ENCODE measurements around the gene FXYD1. TPM values are rescaled to one million over a fixed set of nuclear protein-coding genes. Genes with fewer than 3 reads are reported as not detected.

The FXYD1 gene
- total RNA-seq, 4 donors from 2014 or later: 2.0 to 10.9 (median 6.7) TPM

DNA sequence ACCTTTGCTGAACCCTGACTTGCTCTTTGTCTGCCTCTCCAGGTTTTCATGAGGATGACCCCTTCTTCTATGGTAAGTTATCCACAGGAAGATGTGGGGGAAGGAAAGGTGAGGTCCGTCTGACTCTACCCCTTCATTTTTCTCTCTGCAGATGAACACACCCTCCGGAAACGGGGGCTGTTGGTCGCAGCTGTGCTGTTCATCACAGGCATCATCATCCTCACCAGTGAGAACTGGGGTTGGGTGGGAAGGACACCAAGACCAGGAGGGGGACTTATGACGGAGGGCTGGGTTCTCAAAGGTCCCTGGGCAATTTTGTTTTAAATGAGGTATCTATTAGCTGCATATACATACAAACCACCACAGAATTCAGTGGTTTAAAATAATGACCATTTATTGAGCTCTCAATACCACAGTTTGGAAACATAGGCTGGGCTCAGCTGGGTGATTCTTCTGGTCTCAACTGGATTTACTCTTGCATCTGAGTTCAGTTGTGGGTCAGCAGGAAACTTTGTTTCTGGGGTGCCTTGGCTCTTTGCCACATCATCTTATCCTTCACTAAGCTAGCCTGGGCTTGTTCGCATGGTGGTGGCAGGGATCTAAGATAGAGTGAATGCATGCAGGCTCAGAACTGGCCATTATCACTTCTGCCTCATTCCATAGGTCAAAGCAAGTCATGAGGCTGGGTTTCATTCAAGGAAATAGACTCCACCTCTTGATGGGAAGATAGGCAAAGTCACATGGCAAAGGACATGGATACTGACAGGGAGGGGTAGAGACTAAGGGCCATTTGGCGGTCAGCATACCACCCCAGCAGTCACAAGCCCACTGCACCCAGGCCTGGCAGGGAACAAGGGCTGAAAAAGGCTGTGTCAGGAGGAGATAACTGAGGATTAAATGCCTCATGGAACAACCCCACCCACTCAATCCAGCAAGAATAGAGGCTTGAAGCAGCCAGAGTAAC, 27.8 kb downstream of the FXYD1 start:
- H3K27ac ChIP-seq: peak overlapping the region; percentile 51
- peaks cover 24% of the 10 kb centered on the region for H3K4me1 ChIP-seq
- TF ChIP-seq POLR2AphosphoS5 (IDR thresholded peaks at IDR 0.05) (no peak), EP300 (IDR thresholded peaks at IDR 0.05) (no peak), POLR2A (IDR thresholded peaks at IDR 0.05) (no peak)
- TF ChIP-seq, protein P1, sequence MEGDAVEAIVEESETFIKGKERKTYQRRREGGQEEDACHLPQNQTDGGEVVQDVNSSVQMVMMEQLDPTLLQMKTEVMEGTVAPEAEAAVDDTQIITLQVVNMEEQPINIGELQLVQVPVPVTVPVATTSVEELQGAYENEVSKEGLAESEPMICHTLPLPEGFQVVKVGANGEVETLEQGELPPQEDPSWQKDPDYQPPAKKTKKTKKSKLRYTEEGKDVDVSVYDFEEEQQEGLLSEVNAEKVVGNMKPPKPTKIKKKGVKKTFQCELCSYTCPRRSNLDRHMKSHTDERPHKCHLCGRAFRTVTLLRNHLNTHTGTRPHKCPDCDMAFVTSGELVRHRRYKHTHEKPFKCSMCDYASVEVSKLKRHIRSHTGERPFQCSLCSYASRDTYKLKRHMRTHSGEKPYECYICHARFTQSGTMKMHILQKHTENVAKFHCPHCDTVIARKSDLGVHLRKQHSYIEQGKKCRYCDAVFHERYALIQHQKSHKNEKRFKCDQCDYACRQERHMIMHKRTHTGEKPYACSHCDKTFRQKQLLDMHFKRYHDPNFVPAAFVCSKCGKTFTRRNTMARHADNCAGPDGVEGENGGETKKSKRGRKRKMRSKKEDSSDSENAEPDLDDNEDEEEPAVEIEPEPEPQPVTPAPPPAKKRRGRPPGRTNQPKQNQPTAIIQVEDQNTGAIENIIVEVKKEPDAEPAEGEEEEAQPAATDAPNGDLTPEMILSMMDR (IDR thresholded peaks at IDR 0.05): no peak
- peaks cover 68% of the 10 kb centered on the region for H3K36me3 ChIP-seq
- H3K4me3 ChIP-seq: no peak overlapping the region
- H3K9me3 ChIP-seq: peaks cover 4% of the 10 kb centered on the region
- no peaks in the 10 kb centered on the region for H3K27me3 ChIP-seq
- peak; percentile 18 to 44 for DNase-seq (ENCODE audit: low spot score in 2 of 2)
- WGBS: 93% methylated on average over 7 of the region's 7 CpGs

DNA sequence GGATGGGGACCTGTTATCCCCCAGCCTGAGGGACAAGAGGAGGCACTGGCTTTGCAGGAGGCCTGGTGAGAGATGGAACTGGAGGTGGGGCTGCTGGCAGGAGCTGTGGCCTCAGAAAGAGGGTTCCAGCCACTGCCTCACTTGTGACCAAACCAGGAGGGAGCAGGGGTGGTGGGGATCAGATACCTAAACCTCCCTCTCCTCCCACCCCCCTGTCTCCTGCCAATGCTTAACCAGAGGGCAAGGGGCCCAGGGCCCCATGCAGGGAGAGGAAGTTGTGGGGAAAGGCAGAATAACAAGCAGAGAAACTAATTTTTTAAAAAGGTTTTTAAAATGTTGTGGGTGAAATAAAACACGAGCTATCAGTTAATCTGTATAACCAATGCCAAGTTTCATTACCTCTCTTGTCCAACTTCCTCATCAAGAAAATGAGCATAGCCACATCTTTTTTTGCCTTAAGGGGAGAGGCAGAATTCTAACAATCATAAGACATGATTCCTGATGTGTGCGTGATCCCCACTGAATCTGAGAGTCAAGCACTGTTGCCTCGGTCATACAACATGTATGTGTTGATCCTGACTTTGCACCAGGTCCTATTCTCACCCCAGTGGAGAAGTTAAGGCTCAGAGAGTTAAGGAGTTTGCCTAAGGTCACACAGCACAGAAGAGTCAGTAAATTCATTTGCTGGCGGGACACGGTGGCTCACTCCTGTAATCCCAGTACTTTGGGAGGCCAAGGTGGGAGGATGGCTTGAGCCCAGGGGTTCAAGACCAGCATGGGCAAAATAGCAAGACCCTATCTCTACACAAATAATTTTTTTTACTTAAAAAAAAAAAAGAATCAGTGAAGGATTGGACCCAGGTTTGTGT, 28.9 kb downstream of the FXYD1 start:
- peaks cover 4% of the 10 kb centered on the region for H3K9me3 ChIP-seq
- H3K4me1 ChIP-seq: peaks cover 24% of the 10 kb centered on the region
- TF ChIP-seq EP300 (IDR thresholded peaks at IDR 0.05): no peak
- 43% methylated on average over 5 of the region's 5 CpGs for WGBS
- peak overlapping the region; percentile 51 for H3K27ac ChIP-seq
- peaks cover 57% of the 10 kb centered on the region for H3K36me3 ChIP-seq
- peak in 1 of 2 donors; percentile 47 for DNase-seq (ENCODE audit: low spot score in 2 of 2)
- no peaks in the 10 kb centered on the region for H3K27me3 ChIP-seq
- H3K4me3 ChIP-seq: no peak overlapping the region

DNA sequence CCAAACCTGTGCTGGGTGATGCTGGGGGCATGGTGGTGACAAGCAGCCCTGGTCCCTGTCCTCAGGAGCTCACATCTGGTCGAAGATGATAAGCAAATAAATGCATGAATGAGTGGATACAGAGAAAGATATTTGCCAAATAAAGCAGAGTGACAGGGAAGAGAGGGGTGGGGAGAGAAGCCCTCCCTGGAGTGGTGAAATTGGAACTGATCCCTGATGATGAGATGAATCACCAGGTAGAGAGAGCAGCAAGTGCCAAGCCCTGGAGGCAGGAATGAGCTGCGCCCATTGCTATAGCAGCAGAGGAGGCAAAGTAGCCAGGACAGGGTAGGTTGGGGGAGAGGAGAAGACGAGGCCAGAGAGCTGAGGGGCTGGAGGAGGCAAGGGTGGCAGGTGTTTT, 29.6 kb downstream of the FXYD1 start:
- 56% methylated on average over 3 of the region's 3 CpGs for WGBS
- no peak for DNase-seq (ENCODE audit: low spot score in 2 of 2)
- no peak overlapping the region for H3K27ac ChIP-seq
- H3K4me3 ChIP-seq: no peak overlapping the region
- peaks cover 4% of the 10 kb centered on the region for H3K9me3 ChIP-seq
- H3K36me3 ChIP-seq: peaks cover 53% of the 10 kb centered on the region
- no peaks in the 10 kb centered on the region for H3K27me3 ChIP-seq
- H3K4me1 ChIP-seq: peaks cover 24% of the 10 kb centered on the region
- TF ChIP-seq, protein P1 (IDR thresholded peaks at IDR 0.05): no peak
- no peak for TF ChIP-seq POLR2A (IDR thresholded peaks at IDR 0.05)
- no peak for TF ChIP-seq EP300 (IDR thresholded peaks at IDR 0.05)
- TF ChIP-seq POLR2AphosphoS5 (IDR thresholded peaks at IDR 0.05): no peak

- no peaks in the 10 kb centered on the region for H3K27me3 ChIP-seq
- H3K27ac ChIP-seq: peak overlapping the region; percentile 4
- H3K4me3 ChIP-seq: no peak overlapping the region
- 62% methylated on average over 6 of the region's 18 CpGs for WGBS
- peaks cover 42% of the 10 kb centered on the region for H3K36me3 ChIP-seq
- DNase-seq (ENCODE audit: low spot score in 2 of 2): no peak
- TF ChIP-seq, protein P1 (IDR thresholded peaks at IDR 0.05): no peak
- no peak for TF ChIP-seq EP300 (IDR thresholded peaks at IDR 0.05)
- no peak for TF ChIP-seq POLR2AphosphoS5 (IDR thresholded peaks at IDR 0.05)
- TF ChIP-seq POLR2A (IDR thresholded peaks at IDR 0.05): no peak
- peaks cover 24% of the 10 kb centered on the region for H3K4me1 ChIP-seq
- peaks cover 2% of the 10 kb centered on the region for H3K9me3 ChIP-seq
Measured at GRCh38 chr19:35169221-35169995, 30.8 kb downstream of the FXYD1 start.

DNA sequence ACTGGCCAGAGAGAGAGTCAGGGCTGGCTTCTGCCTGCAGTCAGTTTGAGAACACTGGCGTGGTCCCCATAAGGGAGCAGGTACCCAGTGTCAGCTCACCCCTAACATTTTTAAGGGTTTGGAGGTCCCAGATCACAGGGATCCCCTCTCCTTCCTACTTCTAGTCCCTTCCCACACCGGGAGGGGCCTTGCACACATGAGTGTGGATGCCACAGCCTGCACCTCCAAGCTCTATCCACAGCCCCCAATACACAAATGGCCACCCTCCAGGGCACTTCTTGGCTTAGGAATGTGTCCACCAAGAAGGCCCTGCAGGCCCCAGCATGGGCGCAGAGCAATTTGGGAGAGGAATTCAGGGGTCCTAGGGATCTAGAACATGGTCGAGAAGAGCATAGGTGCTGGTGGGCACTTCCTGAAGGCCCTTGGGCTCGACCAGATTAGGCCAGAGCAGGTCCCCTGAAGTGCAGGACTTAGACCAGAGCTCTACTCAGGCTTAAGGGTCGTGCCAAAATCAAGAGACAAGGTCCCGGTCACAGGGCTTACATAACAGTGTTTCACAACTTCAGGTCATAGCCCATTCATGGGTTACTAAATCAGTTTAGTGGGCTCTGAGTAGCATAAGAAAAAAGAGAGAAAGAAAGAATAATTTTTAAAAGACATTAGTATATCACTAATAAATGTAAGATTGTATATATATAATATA, 31.9 kb downstream of the FXYD1 start:
- Histone ChIP-seq H3K9me3 (no peaks in the 10 kb centered on the region), H3K4me1 (peaks cover 24% of the 10 kb centered on the region), H3K27ac (no peak overlapping the region), H3K4me3 (no peak overlapping the region), H3K36me3 (peaks cover 31% of the 10 kb centered on the region), H3K27me3 (no peaks in the 10 kb centered on the region)
- no peak for DNase-seq (ENCODE audit: low spot score in 2 of 2)
- WGBS: 66% methylated on average over 4 of the region's 7 CpGs
- TF ChIP-seq POLR2AphosphoS5 (IDR thresholded peaks at IDR 0.05) (no peak), EP300 (IDR thresholded peaks at IDR 0.05) (no peak), POLR2A (IDR thresholded peaks at IDR 0.05) (no peak)
- TF ChIP-seq, protein P1 (IDR thresholded peaks at IDR 0.05): no peak
